HUDEP-2 (cell line): ENCODE measurements around the gene F7.

ENCODE experiments used
- DNase-seq, 76 experiments: peaks; one replicate each; lab custom pipeline; 2025; ENCODE audit not compliant: unreplicated experiment in 76 of 76; lab: John Stamatoyannopoulos, UW

F7 gene

DNA sequence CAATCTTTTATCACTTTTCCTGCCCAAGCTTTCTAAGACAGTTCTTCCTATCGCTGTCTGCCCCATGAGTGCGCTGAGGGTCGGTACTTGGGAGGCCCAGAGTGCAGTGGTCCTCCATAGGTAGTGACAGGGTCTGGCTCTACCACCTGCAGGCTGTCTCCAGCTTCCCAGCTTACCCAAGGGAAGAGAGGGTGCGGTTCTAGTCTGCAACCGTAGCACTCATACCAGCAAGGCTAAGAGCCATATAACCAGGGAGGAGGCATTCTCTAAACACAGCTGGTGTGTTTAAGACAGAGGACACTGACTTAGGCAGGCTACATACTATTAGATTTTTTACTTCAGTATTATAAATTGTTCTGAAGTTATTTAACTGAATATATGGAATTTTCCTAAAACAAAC lies 61.1 kb downstream of the F7 start:
- DNase-seq, result no peak

DNA sequence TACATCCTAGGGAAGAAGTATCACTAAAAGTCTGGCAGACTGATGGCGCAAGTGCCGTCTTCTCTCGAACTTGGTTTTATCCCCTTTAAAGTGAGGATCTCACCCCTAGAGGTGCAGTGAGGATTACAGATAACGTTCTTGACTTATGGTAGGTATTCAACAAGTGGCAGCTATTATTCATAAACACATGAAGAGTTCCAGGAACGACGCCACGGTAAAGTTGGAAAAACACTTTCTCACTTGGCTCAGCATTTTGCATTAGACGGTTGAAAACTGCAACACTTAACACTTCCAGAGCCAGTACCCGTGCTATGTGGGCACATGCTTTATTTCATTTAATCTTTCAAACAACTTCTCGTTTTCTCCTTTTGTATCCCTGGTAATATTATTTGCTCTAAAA lies 61.6 kb downstream of the F7 start:
- no peak for DNase-seq

DNA sequence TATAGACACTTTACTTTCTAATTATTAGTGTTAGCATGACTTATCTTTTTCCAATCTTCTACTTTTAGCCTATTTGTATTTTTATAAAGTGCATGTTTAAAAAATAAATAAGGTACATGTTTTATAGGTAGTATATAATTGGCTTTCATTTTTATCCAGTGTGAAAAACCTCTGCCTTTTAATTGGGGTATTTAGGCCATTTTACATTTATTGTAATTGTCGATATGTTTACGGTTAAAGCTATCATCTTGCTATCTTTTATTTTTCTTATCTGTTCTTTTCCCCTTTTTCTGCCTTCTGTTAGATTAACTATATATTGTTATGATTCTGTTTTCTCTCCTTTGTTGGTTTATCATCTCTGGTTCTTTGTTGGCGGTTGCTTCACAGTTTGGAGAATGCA lies 62.0 kb downstream of the F7 start:
- DNase-seq, result no peak

DNA sequence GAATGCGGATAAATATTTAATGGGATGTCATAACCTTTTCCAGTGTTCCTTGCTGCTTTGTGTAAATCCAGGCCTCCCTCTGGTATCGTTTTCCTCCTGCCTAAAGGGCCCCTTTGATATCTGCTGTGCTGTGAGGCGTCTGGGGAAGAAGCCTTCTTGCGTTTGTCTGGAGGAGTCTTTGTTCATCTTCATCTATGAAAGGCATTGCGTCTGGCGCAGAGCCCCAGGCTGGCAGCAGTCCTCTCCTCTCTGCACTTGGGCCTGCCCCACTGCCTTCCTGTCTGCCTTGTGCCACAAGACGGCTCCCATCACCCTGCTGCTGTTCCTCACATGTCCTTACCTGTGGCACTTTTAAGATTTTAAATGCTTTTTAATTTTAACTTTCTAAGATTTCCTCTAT lies 62.6 kb downstream of the F7 start:
- DNase-seq, result no peak

DNA sequence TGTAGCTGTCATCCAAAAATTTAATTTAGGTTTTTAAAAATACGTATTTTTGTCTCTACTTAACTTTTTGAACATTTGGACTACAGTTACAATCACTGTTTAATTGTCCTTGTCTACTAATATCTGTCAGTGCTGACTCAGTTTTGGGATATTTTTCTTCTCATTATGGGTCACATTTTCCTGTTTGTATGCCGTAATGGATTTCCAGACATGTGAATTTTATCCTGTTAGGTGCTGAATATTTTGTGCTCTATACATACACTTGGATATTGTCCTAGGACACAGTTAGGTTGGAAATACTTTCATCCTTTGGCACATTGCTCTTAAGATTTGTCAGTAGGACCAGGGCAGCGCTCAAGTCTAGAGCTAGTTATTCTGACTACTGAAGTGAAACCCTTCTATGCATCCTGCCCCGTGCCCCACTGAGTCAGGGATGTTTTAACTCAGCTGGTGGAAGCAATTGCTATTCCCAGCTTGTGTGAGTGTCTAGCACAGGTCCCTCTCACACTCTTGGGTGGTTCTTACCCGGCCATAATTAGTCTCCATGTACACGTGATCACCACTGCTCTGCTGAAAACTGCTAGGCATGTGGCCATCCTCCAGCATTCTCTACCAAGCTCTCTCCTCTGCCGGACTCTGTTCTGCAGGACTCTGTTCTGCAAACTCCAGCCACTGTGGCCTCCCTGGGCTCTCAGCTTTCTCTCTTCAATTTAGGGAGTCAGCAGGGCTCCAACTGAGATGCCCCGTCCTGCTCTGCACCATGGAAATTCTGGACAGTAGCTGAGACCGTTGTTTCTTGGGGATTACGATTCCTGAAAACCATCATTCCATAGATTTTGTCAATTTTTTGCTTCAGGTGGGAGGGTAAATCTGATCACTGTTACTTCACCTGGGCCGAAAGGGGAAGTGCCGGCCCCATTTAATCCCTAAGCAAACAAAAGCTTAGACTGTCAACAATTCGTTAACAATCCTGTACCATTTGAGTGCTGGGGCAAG lies 64.0 kb downstream of the F7 start:
- DNase-seq, result no peak
